Cardiac muscle cell (in vitro differentiated cells and primary cell): ENCODE measurements around the gene ATG14. TPM values are rescaled to one million over a fixed set of nuclear protein-coding genes. Genes with fewer than 3 reads are reported as not detected.

Experiments
- DNase-seq, 2 donors: peaks; one replicate each; pipeline versions ENCODE4 v3.0.0 to v3.0.0-alpha.2; 2010 to 2017; ENCODE audit warnings: low read depth in 1 of 2, low spot score in 1 of 2
- H3K27ac ChIP-seq: fragments of 200-600 bp; sonication (generic); 2 replicates; pipeline ENCODE4 v1.5.1; 2016
- H3K27me3 ChIP-seq: fragments of 200-600 bp; sonication (generic); 2 replicates; pipeline ENCODE4 v1.6.0; 2016; ENCODE audit warnings: control low read depth
- H3K36me3 ChIP-seq: fragments of 200-600 bp; sonication (generic); 2 replicates; pipeline ENCODE4 v1.5.1; 2016; ENCODE audit warnings: control low read depth
- H3K4me1 ChIP-seq: fragments of 200-600 bp; sonication (generic); 2 replicates; pipeline ENCODE4 v1.8.1; 2017; ENCODE audit warnings: low read depth, mild to moderate bottlenecking, mixed run types
- H3K4me3 ChIP-seq: fragments of 200-600 bp; sonication (generic); 2 replicates; pipeline ENCODE4 v1.5.1; 2016; ENCODE audit warnings: mild to moderate bottlenecking
- H3K9me3 ChIP-seq: fragments of 200-600 bp; sonication (generic); 2 replicates; pipeline ENCODE4 v1.5.1; 2017; ENCODE audit warnings: low read depth, mild to moderate bottlenecking, control low read depth
- polyA plus RNA-seq: library from polyadenylated mRNA; unstranded; fragments of >200 nt; fragmentation: Nextera tagmentation; extraction: Ambion mirVana; gene quantifications from 2 replicates; pipeline ENCODE4 v1.2.1, GENCODE V29; 2016
- total RNA-seq: library from RNA; depleted of rRNA; stranded (reverse); fragments of >200 nt; gene quantifications from 2 replicates; pipeline ENCODE4 v1.2.3, GENCODE V29; 2016
- TF ChIP-seq, protein P1 (sequence below): IDR thresholded peaks from 2 replicates; pipeline ENCODE4 v1.5.1; 2012; ENCODE audit warnings: low read depth, mild to moderate bottlenecking, low read length

Gene ATG14
- total and polyA plus RNA-seq, 2 experiments from 2014 or later: 2.5 to 11.7 TPM

DNA sequence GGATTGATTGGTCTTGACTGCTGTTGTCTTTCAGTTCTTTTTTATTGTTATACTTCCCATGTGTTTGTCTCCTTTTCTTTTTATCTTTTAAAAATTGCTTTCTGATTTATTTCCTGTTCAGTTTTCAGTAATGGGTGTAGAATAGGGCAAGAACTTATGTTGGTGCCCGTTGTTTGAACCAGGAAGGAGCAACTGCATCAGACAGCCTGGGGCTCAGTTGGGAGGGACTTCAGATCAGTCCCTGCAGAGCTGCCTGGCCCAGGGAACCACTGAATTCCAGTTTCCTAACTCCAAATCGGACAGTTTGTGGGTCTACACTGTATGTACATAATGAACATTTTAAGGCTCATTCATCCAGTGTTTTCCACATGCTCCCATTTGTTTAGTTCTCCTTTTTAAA is 75.5 kb downstream of the ATG14 start:
- DNase-seq: peak in 1 of 2 donors; percentile 27
- Histone ChIP-seq H3K4me3 (no peak overlapping the region), H3K27ac (no peak overlapping the region), H3K36me3 (no peaks in the 10 kb centered on the region), H3K4me1 (peaks cover 14% of the 10 kb centered on the region), H3K27me3 (no peaks in the 10 kb centered on the region), H3K9me3 (no peaks in the 10 kb centered on the region)
- TF ChIP-seq, protein P1, sequence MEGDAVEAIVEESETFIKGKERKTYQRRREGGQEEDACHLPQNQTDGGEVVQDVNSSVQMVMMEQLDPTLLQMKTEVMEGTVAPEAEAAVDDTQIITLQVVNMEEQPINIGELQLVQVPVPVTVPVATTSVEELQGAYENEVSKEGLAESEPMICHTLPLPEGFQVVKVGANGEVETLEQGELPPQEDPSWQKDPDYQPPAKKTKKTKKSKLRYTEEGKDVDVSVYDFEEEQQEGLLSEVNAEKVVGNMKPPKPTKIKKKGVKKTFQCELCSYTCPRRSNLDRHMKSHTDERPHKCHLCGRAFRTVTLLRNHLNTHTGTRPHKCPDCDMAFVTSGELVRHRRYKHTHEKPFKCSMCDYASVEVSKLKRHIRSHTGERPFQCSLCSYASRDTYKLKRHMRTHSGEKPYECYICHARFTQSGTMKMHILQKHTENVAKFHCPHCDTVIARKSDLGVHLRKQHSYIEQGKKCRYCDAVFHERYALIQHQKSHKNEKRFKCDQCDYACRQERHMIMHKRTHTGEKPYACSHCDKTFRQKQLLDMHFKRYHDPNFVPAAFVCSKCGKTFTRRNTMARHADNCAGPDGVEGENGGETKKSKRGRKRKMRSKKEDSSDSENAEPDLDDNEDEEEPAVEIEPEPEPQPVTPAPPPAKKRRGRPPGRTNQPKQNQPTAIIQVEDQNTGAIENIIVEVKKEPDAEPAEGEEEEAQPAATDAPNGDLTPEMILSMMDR: no peak

DNA sequence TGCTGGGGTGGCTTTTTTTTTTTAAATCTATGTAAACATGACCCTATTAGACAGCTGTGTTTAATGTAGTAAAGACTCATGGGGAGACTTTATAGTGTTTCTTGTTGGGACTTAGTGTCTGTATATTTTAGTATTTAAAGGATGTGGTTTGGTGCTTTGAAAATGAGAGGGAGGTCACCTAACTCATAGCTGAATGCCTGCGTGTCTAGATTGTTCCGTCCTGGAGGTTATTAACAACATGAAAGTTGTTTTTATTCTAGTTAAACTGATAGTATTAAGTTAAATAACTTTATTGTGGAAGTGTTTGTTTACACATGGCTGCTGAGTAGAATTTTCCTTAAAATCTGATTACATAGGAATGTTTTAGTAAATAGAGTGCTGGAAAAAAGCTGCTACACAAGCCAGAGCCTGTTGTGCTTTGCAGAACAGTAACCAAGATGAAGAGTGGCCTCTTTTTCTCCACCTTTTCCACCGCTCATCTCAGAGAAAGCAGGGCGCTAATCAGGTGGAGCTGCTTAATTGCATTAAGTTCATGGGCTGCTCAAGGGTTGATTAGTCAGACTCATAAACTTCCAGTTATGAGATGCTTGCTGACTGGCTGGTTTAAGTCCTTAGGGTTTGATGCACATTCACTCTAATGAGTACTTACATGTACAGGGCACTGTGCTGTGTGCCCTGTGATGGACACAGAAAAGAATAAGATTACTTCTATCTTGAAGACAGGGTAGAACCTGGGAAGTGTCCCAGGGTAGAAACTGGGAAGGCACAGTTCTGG is 77.7 kb downstream of the ATG14 start:
- no peak for DNase-seq
- peaks cover 22% of the 10 kb centered on the region for H3K4me1 ChIP-seq
- no peaks in the 10 kb centered on the region for H3K9me3 ChIP-seq
- no peaks in the 10 kb centered on the region for H3K36me3 ChIP-seq
- no peaks in the 10 kb centered on the region for H3K27me3 ChIP-seq
- TF ChIP-seq, protein P1: no peak
- H3K27ac ChIP-seq: peak overlapping the region; percentile 18
- no peak overlapping the region for H3K4me3 ChIP-seq

DNA sequence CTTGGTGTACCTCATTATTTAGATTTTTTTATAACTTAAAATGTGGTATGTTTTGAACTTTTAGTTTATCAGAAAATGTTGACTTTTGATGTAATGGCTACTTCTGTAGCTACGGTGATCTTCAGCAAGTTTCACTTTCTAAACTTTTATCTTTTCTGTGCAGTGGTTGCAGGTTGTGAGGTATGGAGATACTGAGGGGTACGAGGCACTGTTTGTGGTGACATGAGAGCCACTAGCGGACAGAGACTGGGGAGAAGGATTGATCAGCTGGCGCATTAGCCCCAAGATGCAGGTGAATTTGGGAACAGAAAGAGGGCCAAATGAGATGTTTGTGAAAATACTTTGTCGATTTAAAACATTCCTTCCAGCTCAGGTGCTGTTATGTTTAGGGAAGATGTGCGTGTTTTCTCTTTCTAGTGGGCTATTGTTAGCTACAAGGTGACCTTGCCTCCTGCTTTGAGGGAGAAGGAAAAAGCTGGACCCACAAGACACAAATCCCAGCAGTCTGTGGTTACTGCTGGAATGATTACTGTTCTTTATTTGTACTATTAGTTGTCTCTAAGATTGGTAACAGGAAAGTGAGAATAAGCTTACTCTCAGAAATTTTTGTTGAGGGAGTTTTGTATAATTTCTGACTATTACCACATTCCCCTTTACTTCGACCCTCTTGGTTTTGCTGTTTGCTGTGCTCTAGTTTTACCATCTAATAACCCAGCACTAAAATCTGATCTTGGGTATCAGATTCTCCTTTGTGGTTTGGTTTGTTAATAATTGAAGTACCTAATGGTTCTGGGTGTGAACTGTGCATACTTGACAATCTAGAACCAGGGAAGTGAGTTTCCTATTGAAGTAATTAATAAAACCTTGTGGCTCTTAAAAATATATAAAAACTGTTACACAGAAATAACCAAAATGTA is 78.7 kb downstream of the ATG14 start:
- Histone ChIP-seq H3K4me1 (peaks cover 22% of the 10 kb centered on the region), H3K4me3 (no peak overlapping the region)

DNA sequence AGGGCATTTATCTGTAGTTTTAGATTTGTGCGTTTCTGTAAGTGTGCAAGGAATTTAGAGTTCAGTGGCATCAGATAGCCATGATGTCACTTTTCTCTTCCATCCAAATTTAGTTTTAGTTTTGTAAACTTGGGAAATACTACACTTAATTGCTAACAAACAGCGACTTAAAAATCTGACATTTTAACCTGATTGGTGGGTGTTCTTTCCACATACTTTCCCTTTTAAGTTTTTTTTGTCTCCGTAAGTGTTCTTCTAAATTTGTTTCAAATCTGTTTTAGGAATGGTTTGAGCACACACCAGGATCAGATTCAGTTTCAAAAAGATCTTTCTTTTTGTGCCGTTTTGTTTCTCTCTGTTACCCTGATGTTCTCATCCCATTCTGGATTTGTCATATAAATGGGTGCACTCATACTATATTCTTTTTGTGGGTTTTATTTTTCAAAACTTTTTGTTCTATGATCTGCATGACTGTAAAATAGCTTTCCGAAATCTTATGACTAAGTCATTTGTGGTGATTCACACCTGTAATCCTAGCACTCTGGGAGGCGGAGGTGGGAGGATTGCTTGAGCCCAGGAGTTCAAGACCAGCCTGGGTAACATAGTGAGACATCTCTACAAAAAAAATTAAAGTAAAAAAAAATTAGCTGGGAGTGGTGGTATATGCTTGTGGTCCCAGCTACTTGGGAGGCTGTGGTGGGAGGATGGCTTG is 81.5 kb downstream of the ATG14 start:
- no peak overlapping the region for H3K27ac ChIP-seq
- peaks cover 22% of the 10 kb centered on the region for H3K4me1 ChIP-seq
- no peaks in the 10 kb centered on the region for H3K36me3 ChIP-seq
- H3K9me3 ChIP-seq: no peaks in the 10 kb centered on the region
- TF ChIP-seq, protein P1: no peak
- H3K4me3 ChIP-seq: no peak overlapping the region
- no peaks in the 10 kb centered on the region for H3K27me3 ChIP-seq
- DNase-seq: no peak

More for the DNA sequence above, 78.7 kb downstream of the ATG14 start:
- H3K9me3 ChIP-seq: no peaks in the 10 kb centered on the region
- DNase-seq: no peak
- no peaks in the 10 kb centered on the region for H3K27me3 ChIP-seq
- H3K27ac ChIP-seq: peak overlapping the region; percentile 61
- TF ChIP-seq, protein P1: no peak
- H3K36me3 ChIP-seq: no peaks in the 10 kb centered on the region

DNA sequence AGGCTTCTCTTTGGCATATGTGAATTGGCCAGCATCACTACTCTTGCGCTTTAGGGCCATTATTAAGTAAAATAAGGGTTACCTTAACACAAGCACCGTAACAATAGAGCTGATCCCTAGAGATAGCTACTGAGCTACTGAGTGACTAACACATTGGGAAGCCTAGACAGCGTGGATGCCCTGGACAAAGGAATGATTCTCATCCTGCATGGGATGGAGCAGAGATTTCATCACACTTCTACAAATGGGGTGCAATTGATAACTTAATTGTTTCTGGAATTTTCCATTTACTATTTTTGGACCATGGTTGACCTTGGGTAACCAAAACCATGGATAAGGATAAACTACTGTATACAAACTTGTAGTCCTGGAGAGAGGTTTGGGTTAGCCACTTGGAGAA is 83.3 kb downstream of the ATG14 start:
- DNase-seq: peak in 1 of 2 donors; percentile 36
- H3K27ac ChIP-seq: peak overlapping the region; percentile 34
- TF ChIP-seq, protein P1: no peak
- no peaks in the 10 kb centered on the region for H3K27me3 ChIP-seq
- peaks cover 21% of the 10 kb centered on the region for H3K4me1 ChIP-seq
- H3K9me3 ChIP-seq: no peaks in the 10 kb centered on the region
- H3K4me3 ChIP-seq: no peak overlapping the region
- H3K36me3 ChIP-seq: no peaks in the 10 kb centered on the region
